Heart right ventricle (tissue), 16 donors: Measurements from ENCODE around the gene ACOXL. TPM values are rescaled to one million over a fixed set of nuclear protein-coding genes. Genes with fewer than 3 reads are reported as not detected.

Experiments used
- ATAC-seq, 8 donors: fragments of 200-7000 bp; cut with Tn5 transposase; one replicate each; pipeline ENCODE4 v1.9.1; 2020; ENCODE audit warnings: mild to moderate bottlenecking in 8 of 8, moderate library complexity in 8 of 8, moderate number of reproducible peaks in 1 of 8
- DNase-seq, 2 donors: peaks; one replicate each; pipeline ENCODE4 v3.0.0-alpha.2; 2020
- H3K27ac ChIP-seq, 10 donors: fragments of 200-600 bp; sonication (generic) in 2 of 10; one replicate each; pipeline versions ENCODE4 v1.5.0 to v1.8.0; 2020 to 2022; ENCODE audit warnings: mild to moderate bottlenecking in 3 of 10
- H3K27me3 ChIP-seq, 7 donors: fragments of 200-600 bp; one replicate each; pipeline ENCODE4 v1.8.0; 2021 to 2022; ENCODE audit warnings: mild to moderate bottlenecking in 2 of 7
- H3K36me3 ChIP-seq, 9 donors: fragments of 200-600 bp; sonication (generic) in 1 of 9; one replicate each; pipeline versions ENCODE4 v1.5.0 to v1.8.0; 2020 to 2022; ENCODE audit warnings: mild to moderate bottlenecking in 2 of 9
- H3K4me1 ChIP-seq, 9 donors: fragments of 200-600 bp; sonication (generic) in 1 of 9; one replicate each; pipeline versions ENCODE4 v1.5.0 to v1.8.0; 2020 to 2022; ENCODE audit warnings: mild to moderate bottlenecking in 4 of 9
- H3K4me3 ChIP-seq, 10 donors: fragments of 200-600 bp; sonication (generic) in 2 of 10; one replicate each; pipeline versions ENCODE4 v1.5.0 to v1.8.0; 2020 to 2022; ENCODE audit warnings: mild to moderate bottlenecking in 7 of 10, moderate library complexity in 2 of 10
- H3K9me3 ChIP-seq, 11 donors: fragments of 200-600 bp in 10 of 11; sonication (generic) in 2 of 11; one replicate each; pipeline versions ENCODE4 v1.5.0 to v1.8.0; 2013 to 2022; ENCODE audit warnings: mild to moderate bottlenecking in 2 of 11, control low read depth in 1 of 11, moderate library complexity in 1 of 11
- CTCF ChIP-seq, 9 donors: fragments of 200-600 bp; sonication (generic) in 2 of 9; IDR thresholded peaks; one replicate each; pipeline versions ENCODE4 v1.5.0 to v1.8.0; 2021 to 2022; ENCODE audit warnings: antibody characterized with exemption in 9 of 9, mild to moderate bottlenecking in 5 of 9, moderate library complexity in 1 of 9
- WGBS, 2 donors: extraction: QIAGEN DNeasy Blood & Tissue Kit; methylation state at CpG; one replicate each; pipeline ENCODE4 v1.1.7; 2013; ENCODE audit warnings: inconsistent platforms in 1 of 2; 5-methylcytosine and 5-hydroxymethylcytosine counted together
- intact Hi-C, 10 donors: fragments of 100-400 bp; cut with DNase I; formaldehyde crosslinking; loops; one replicate each; pipeline versions ENCODE4 v1.11.1 to v1.14.2; 2022
- polyA plus RNA-seq, 2 donors: library from polyadenylated mRNA; stranded (reverse); fragments of 200-250 nt; gene quantifications; one replicate each; pipeline ENCODE4 v1.2.3, GENCODE V29; 2013
- total RNA-seq, 10 donors: library from RNA; stranded (reverse); fragmentation: NEBNext Ultra II Directional in 3 of 10; extraction: Animal tissue kit (Norgen Biotek cat#: 25700) in 3 of 10; gene quantifications; one replicate each; pipeline versions ENCODE4 v1.2.1 to v1.2.4, GENCODE V29; 2021 to 2023
- donor health status: Arrhythmogenic right ventricular cardiomyopathy.
- donor health status: ischemic (EF 13 %, LVEDD 7.1; RV severe dilation, severe dysfunction).
- donor health status: healthy with polysubstance abuse.
- donor health status: DM: no; HTN: yes; CAD: no.
- donor health status: DM: no; HTN: no; CAD: no.
- donor health status: ischemic (EF 25% LVEDD 6.9; RV normal size, moderate dysfunction).
- donor health status: ischemic (EF 25% LVEDD 5.7; RV mildly dilated, moderate dysfunction).
- donor health status: healthy.
- donor health status: DM: yes; HTN: yes; CAD: no.
- donor health status: Ischemic cardiomyopathy.
- donor health status: ischemic (EF 35%, LVEDD 5.7; RV mildly dilated, moderate dysfunction).
- donor health status: nonischemic (EF 11% LVEDD 7.7; RV severe dilation, severe dysfunction).
- donor health status: DM: yes; HTN: yes; CAD: no.
- donor health status: PGD.
- donor health status: ischemic (EF 29% LVEDD 5.4; RV normal size, mild dysfunction).
- donor health status: nonischemic (EF 23%, LVEDD 6.1; RV moderate dilation, normal function).

The ACOXL gene
- total and polyA plus RNA-seq, 12 donors, result not detected

- no peak for TF ChIP-seq CTCF (IDR thresholded peaks at IDR 0.05)
- Histone ChIP-seq H3K27me3 (peaks cover 0 to 9% (median 3%) of the 10 kb centered on the region in 7 donors), H3K9me3 (no peaks in the 10 kb centered on the region), H3K4me1 (peaks cover 0 to 13% (median 0%) of the 10 kb centered on the region in 9 donors), H3K36me3 (no peaks in the 10 kb centered on the region), H3K4me3 (no peak overlapping the region), H3K27ac (no peak overlapping the region)
- no peak for DNase-seq
- 83 to 96% methylated on average over 3 of the region's 3 CpGs for WGBS, 2 donors
- no peak for ATAC-seq
- intact Hi-C loops, result no loop called here
These were observed 304.8 kb downstream of the ACOXL start for GRCh38 chr2:111037128-111037527.

GRCh38 chr2:111039628-111040383 lies 307.4 kb downstream of the ACOXL start:
- intact Hi-C loops, result loop anchor here in 1 of 10 donors (10.0 kb wide), 1 partner anchor 175 kb away; no protein-coding TSS in a partner anchor

GRCh38 chr2:111041398-111042202 lies 309.2 kb downstream of the ACOXL start:
- Histone ChIP-seq H3K27me3 (peaks cover 0 to 21% (median 0%) of the 10 kb centered on the region in 7 donors), H3K27ac (no peak overlapping the region), H3K36me3 (no peaks in the 10 kb centered on the region), H3K9me3 (no peaks in the 10 kb centered on the region), H3K4me1 (no peaks in the 10 kb centered on the region), H3K4me3 (no peak overlapping the region)
- intact Hi-C loops, result loop anchor here in 1 of 10 donors (10.0 kb wide), 1 partner anchor 177 kb away; no protein-coding TSS in a partner anchor
- TF ChIP-seq CTCF (IDR thresholded peaks at IDR 0.05), result no peak
- 81 to 89% methylated on average over 12 of the region's 12 CpGs for WGBS, 2 donors
- ATAC-seq (no peak), DNase-seq (no peak)

More at GRCh38 chr2:111039628-111040383, 307.4 kb downstream of the ACOXL start:
- no peak for DNase-seq
- H3K4me1 ChIP-seq, result no peaks in the 10 kb centered on the region
- no peaks in the 10 kb centered on the region for H3K36me3 ChIP-seq
- no peak for TF ChIP-seq CTCF (IDR thresholded peaks at IDR 0.05)
- H3K4me3 ChIP-seq, result no peak overlapping the region
- H3K27ac ChIP-seq, result no peak overlapping the region
- ATAC-seq, result no peak
- peaks cover 0 to 14% (median 0%) of the 10 kb centered on the region in 7 donors for H3K27me3 ChIP-seq
- H3K9me3 ChIP-seq, result no peaks in the 10 kb centered on the region
- 63 to 67% methylated on average over 5 of the region's 5 CpGs for WGBS, 2 donors

- no peak overlapping the region for H3K27ac ChIP-seq
- no peaks in the 10 kb centered on the region for H3K9me3 ChIP-seq
- ATAC-seq (no peak), DNase-seq (no peak)
- H3K27me3 ChIP-seq, result peaks cover 0 to 21% (median 0%) of the 10 kb centered on the region in 7 donors
- H3K4me1 ChIP-seq, result no peaks in the 10 kb centered on the region
- intact Hi-C loops, result loop anchor here in 1 of 10 donors (10.0 kb wide), 1 partner anchor 177 kb away; no protein-coding TSS in a partner anchor
- WGBS, 2 donors, result 85 to 89% methylated on average over 6 of the region's 6 CpGs
- H3K4me3 ChIP-seq, result no peak overlapping the region
- no peak for TF ChIP-seq CTCF (IDR thresholded peaks at IDR 0.05)
- no peaks in the 10 kb centered on the region for H3K36me3 ChIP-seq
These were observed 309.9 kb downstream of the ACOXL start for GRCh38 chr2:111042261-111042660.
